ENCODE measurements around the gene PDE1C.

PDE1C gene

GRCh38 chr7:31819031-31819430 is 251.2 kb downstream of the PDE1C start:
- DNase-seq: no peak

- no peak for DNase-seq
These were observed 253.4 kb downstream of the PDE1C start for GRCh38 chr7:31816810-31817209.

GRCh38 chr7:31815796-31816195 is 254.4 kb downstream of the PDE1C start:
- no peak for DNase-seq

- no peak for DNase-seq
These were observed 256.0 kb downstream of the PDE1C start for GRCh38 chr7:31814187-31814586.

GRCh38 chr7:31811650-31812461 is 258.4 kb downstream of the PDE1C start:
- DNase-seq: no peak

- DNase-seq: no peak
These were observed 264.9 kb downstream of the PDE1C start for GRCh38 chr7:31805209-31805818.

GRCh38 chr7:31796375-31796774 is 273.8 kb downstream of the PDE1C start:
- DNase-seq: no peak

GRCh38 chr7:31794851-31795344 is 275.3 kb downstream of the PDE1C start:
- no peak for DNase-seq

- no peak for DNase-seq
These were observed 278.3 kb downstream of the PDE1C start for GRCh38 chr7:31791881-31792280.

- no peak for DNase-seq
These were observed 281.1 kb downstream of the PDE1C start for GRCh38 chr7:31788883-31789680.

- DNase-seq: no peak
These were observed 281.8 kb downstream of the PDE1C start for GRCh38 chr7:31788445-31788844.

GRCh38 chr7:31786326-31786725 is 283.9 kb downstream of the PDE1C start:
- DNase-seq: no peak

- no peak for DNase-seq
These were observed 285.1 kb downstream of the PDE1C start for GRCh38 chr7:31785101-31785500.

GRCh38 chr7:31783221-31783620 is 287.0 kb downstream of the PDE1C start:
- DNase-seq: no peak

GRCh38 chr7:31782411-31782991 is 287.7 kb downstream of the PDE1C start:
- no peak for DNase-seq

GRCh38 chr7:31778296-31778695 is 291.9 kb downstream of the PDE1C start:
- no peak for DNase-seq

GRCh38 chr7:31776616-31777015 is 293.6 kb downstream of the PDE1C start:
- no peak for DNase-seq

GRCh38 chr7:31775556-31775955 is 294.7 kb downstream of the PDE1C start:
- DNase-seq: no peak

- DNase-seq: no peak
These were observed 298.0 kb downstream of the PDE1C start for GRCh38 chr7:31772211-31772610.

GRCh38 chr7:31767686-31768358 is 302.4 kb downstream of the PDE1C start:
- DNase-seq: no peak

- no peak for DNase-seq
These were observed 305.7 kb downstream of the PDE1C start for GRCh38 chr7:31764462-31764861.

GRCh38 chr7:31763548-31763947 is 306.7 kb downstream of the PDE1C start:
- no peak for DNase-seq

GRCh38 chr7:31761646-31762045 is 308.6 kb downstream of the PDE1C start:
- DNase-seq: no peak
